Loucy (cell line): ENCODE results near the gene LKAAEAR1.
A peak's percentile ranks its signal among the peaks of the same experiment; 100 is the strongest.

ENCODE experiments used
- H2AFZ ChIP-seq: fragments of 200-600 bp; sonication (generic); 2 replicates; pipeline ENCODE4 v1.6.0; 2016; ENCODE audit warnings: antibody characterized with exemption, mild to moderate bottlenecking, low read length, moderate library complexity
- H3F3A ChIP-seq: fragments of 200-600 bp; 2 replicates; pipeline ENCODE4 v1.6.0; 2016; ENCODE audit warnings: antibody characterized with exemption, low read depth, mild to moderate bottlenecking
- H3K27me3 ChIP-seq: fragments of 200-600 bp; sonication (generic); 2 replicates; pipeline ENCODE4 v1.6.1; 2014; ENCODE audit warnings: low read length, mild to moderate bottlenecking; ENCODE audit not compliant: insufficient read depth, poor library complexity, severe bottlenecking
- H3K36me3 ChIP-seq: fragments of 200-600 bp; sonication (generic); 2 replicates; pipeline ENCODE4 v1.6.1; 2016; ENCODE audit warnings: low read length; ENCODE audit not compliant: insufficient read depth
- H3K4me1 ChIP-seq: fragments of 200-600 bp; sonication (generic); 2 replicates; pipeline ENCODE4 v1.5.1; 2014; ENCODE audit warnings: low read length, mild to moderate bottlenecking; ENCODE audit not compliant: insufficient read depth, poor library complexity, severe bottlenecking
- H3K4me2 ChIP-seq: fragments of 200-600 bp; sonication (generic); 2 replicates; pipeline ENCODE4 v1.6.0; 2014; ENCODE audit warnings: antibody characterized with exemption, low read length, low read depth, mild to moderate bottlenecking; ENCODE audit not compliant: poor library complexity, severe bottlenecking
- H3K4me3 ChIP-seq: fragments of 200-600 bp; sonication (generic); 2 replicates; pipeline ENCODE4 v1.5.1; 2014; ENCODE audit warnings: low read length, mild to moderate bottlenecking, mixed read lengths; ENCODE audit not compliant: poor library complexity, severe bottlenecking
- H3K79me2 ChIP-seq: fragments of 200-600 bp; sonication (generic); 2 replicates; pipeline ENCODE4 v1.6.1; 2014; ENCODE audit warnings: low read length; ENCODE audit not compliant: insufficient read depth
- H3K9ac ChIP-seq: fragments of 200-600 bp; sonication (generic); 2 replicates; pipeline ENCODE4 v1.6.0; 2014; ENCODE audit warnings: mild to moderate bottlenecking, low read depth, low read length, moderate library complexity; ENCODE audit not compliant: poor library complexity, severe bottlenecking
- H3K9me2 ChIP-seq: fragments of 200-600 bp; sonication (generic); replicated peaks from 2 replicates; pipeline ENCODE4 v1.6.1; 2016; ENCODE audit warnings: low read depth, low read length, mixed read lengths
- H3K9me3 ChIP-seq: fragments of 200-600 bp; sonication (generic); 2 replicates; pipeline ENCODE4 v1.6.1; 2014; ENCODE audit warnings: mild to moderate bottlenecking, antibody characterized with exemption, low read length, low read depth; ENCODE audit not compliant: insufficient read depth
- H4K20me1 ChIP-seq: fragments of 200-600 bp; sonication (generic); 2 replicates; pipeline ENCODE4 v1.6.0; 2014; ENCODE audit warnings: antibody characterized with exemption, low read length, mild to moderate bottlenecking; ENCODE audit not compliant: insufficient read depth, poor library complexity, severe bottlenecking
- CTCF ChIP-seq: fragments of 200-600 bp; sonication (generic); conservative IDR thresholded peaks from 2 replicates; pipeline ENCODE4 v1.5.1; 2014; ENCODE audit warnings: mild to moderate bottlenecking, antibody characterized with exemption, low read length
- EZH2phosphoT487 ChIP-seq: fragments of 200-600 bp; IDR thresholded peaks from 2 replicates; pipeline ENCODE4 v1.6.1; 2018; ENCODE audit warnings: antibody characterized with exemption, mild to moderate bottlenecking, moderate library complexity, borderline replicate concordance

The LKAAEAR1 gene

GRCh38 chr20:64062596-64063388, 21.4 kb downstream of the LKAAEAR1 start, which contains the start of gene TCEA2:
Gene TCEA2 (plus strand): TSS chr20:64063198. CDS start chr20:64063313, 115 bp downstream.
- peak within 1 kb of the TSS; percentile 94 for H3K9ac ChIP-seq
- no peaks in the 10 kb centered on the region for H3K9me3 ChIP-seq
- no peaks in the 10 kb centered on the region for H3K27me3 ChIP-seq
- no peaks in the 10 kb centered on the region for H3K9me2 ChIP-seq
- peak within 1 kb of the TSS; percentile 91 for H2AFZ ChIP-seq
- peak within 1 kb of the TSS; percentile 83 for H3K4me2 ChIP-seq
- no peaks in the 10 kb centered on the region for H4K20me1 ChIP-seq
- peak within 1 kb of the TSS; percentile 95 for H3K4me3 ChIP-seq
- no peaks in the 10 kb centered on the region for H3F3A ChIP-seq
- H3K36me3 ChIP-seq = no peaks in the 10 kb centered on the region
- TF ChIP-seq CTCF (no peak), EZH2phosphoT487 (no peak)
- peaks cover 15% of the 10 kb centered on the region; the same call in 1 of the 2 replicates for H3K79me2 ChIP-seq
- peaks cover 44% of the 10 kb centered on the region for H3K4me1 ChIP-seq

GRCh38 chr20:64062276-64062595, 22.0 kb downstream of the LKAAEAR1 start:
- H3K9ac ChIP-seq = peak overlapping the region; percentile 80
- peaks cover 15% of the 10 kb centered on the region; the same call in 1 of the 2 replicates for H3K79me2 ChIP-seq
- H3F3A ChIP-seq = no peaks in the 10 kb centered on the region
- H3K36me3 ChIP-seq = no peaks in the 10 kb centered on the region
- TF ChIP-seq CTCF (no peak), EZH2phosphoT487 (no peak)
- H3K9me2 ChIP-seq = no peaks in the 10 kb centered on the region
- peaks cover 45% of the 10 kb centered on the region for H3K4me1 ChIP-seq
- peak overlapping the region; percentile 83 for H3K4me2 ChIP-seq
- H2AFZ ChIP-seq = peak overlapping the region; percentile 91; the same call in 1 of the 2 replicates
- no peaks in the 10 kb centered on the region for H4K20me1 ChIP-seq
- H3K27me3 ChIP-seq = no peaks in the 10 kb centered on the region
- no peaks in the 10 kb centered on the region for H3K9me3 ChIP-seq
- peak overlapping the region; percentile 95 for H3K4me3 ChIP-seq

- no peaks in the 10 kb centered on the region for H3F3A ChIP-seq
- TF ChIP-seq CTCF = no peak
- H3K4me2 ChIP-seq = no peak overlapping the region
- no peaks in the 10 kb centered on the region for H3K27me3 ChIP-seq
- no peak overlapping the region for H3K9ac ChIP-seq
- H2AFZ ChIP-seq = no peak overlapping the region
- H3K9me2 ChIP-seq = no peaks in the 10 kb centered on the region
- peaks cover 5% of the 10 kb centered on the region; the same call in 1 of the 2 replicates for H3K79me2 ChIP-seq
- H3K9me3 ChIP-seq = no peaks in the 10 kb centered on the region
- H3K4me1 ChIP-seq = peaks cover 21% of the 10 kb centered on the region
- no peaks in the 10 kb centered on the region for H4K20me1 ChIP-seq
- no peaks in the 10 kb centered on the region for H3K36me3 ChIP-seq
- H3K4me3 ChIP-seq = no peak overlapping the region
These were observed 25.7 kb downstream of the LKAAEAR1 start for GRCh38 chr20:64058536-64058935.
